AG04449 (cell line): ENCODE measurements around the gene AGR3.

Experiments used
- CTCF ChIA-PET: fragments of 350-600 bp; formaldehyde crosslinking; extraction: SDS; loops from one replicate; lab custom pipeline; 2021; ENCODE audit warnings: antibody characterized with exemption; lab: Yijun Ruan, JAX
- POLR2A ChIA-PET: fragments of 400-600, 350-600 bp; formaldehyde crosslinking; extraction: SDS; loops from one replicate; lab custom pipeline; 2020; ENCODE audit warnings: antibody characterized with exemption, inconsistent platforms; lab: Yijun Ruan, JAX
- DNase-seq: peaks from one replicate; pipeline ENCODE4 v3.0.0-alpha.2; 2010; ENCODE audit warnings: low read depth, low spot score
- H3K4me3 ChIP-seq: 2 replicates; pipeline ENCODE4 v1.5.1; 2011; ENCODE audit warnings: low read depth, mild to moderate bottlenecking, control low read depth, low read length
- TF ChIP-seq, protein P1 (sequence below): IDR thresholded peaks from one replicate; pipeline ENCODE4 v1.5.1; 2011; ENCODE audit warnings: mild to moderate bottlenecking, moderate library complexity, low read length, control low read depth, inconsistent platforms; ENCODE audit not compliant: insufficient read depth; ENCODE audit errors: missing control alignments

Gene AGR3

GRCh38 chr7:16923019-16923418, 41.2 kb upstream of the AGR3 start:
- DNase-seq = no peak
- TF ChIP-seq, protein P1, sequence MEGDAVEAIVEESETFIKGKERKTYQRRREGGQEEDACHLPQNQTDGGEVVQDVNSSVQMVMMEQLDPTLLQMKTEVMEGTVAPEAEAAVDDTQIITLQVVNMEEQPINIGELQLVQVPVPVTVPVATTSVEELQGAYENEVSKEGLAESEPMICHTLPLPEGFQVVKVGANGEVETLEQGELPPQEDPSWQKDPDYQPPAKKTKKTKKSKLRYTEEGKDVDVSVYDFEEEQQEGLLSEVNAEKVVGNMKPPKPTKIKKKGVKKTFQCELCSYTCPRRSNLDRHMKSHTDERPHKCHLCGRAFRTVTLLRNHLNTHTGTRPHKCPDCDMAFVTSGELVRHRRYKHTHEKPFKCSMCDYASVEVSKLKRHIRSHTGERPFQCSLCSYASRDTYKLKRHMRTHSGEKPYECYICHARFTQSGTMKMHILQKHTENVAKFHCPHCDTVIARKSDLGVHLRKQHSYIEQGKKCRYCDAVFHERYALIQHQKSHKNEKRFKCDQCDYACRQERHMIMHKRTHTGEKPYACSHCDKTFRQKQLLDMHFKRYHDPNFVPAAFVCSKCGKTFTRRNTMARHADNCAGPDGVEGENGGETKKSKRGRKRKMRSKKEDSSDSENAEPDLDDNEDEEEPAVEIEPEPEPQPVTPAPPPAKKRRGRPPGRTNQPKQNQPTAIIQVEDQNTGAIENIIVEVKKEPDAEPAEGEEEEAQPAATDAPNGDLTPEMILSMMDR = no peak
- CTCF ChIA-PET = interaction anchor here (0.7 to 2.2 kb wide), 3 partner anchors 32 to 724 kb away, joined by 3 to 6 read pairs (median 5); no protein-coding TSS in a partner anchor
- POLR2A ChIA-PET = no interaction called here
- H3K4me3 ChIP-seq = no peak overlapping the region

DNA sequence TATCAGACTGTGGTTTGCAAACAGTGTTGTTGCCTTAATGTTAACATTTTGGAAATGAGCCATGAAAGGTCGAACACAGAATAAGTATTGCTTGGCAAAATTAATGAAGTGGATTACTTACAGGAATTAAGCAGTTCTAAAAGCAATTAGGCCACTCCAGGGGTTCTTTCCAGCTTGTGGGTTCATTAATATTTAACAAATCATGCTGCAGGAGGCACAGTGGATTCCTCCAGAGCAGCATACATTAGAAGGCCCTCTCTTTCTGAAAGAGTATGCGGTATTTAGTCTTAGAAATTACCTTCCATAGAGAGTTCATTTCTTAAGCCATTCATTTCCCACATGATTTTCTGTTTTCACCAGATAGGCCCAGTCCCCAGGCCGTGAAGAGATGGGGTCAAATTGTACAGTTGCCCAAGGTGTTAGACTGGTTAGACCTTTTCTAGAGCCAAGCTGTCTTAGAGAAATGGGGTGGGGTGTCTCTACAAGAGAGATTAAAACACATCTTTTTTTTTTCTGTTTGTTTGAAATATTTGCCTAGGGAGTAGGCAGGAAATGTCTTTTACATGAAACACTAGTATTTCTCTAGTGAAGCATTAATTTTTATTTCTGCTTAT, 40.0 kb upstream of the AGR3 start:
- POLR2A ChIA-PET = no interaction called here
- DNase-seq = no peak
- CTCF ChIA-PET = interaction anchor here (1.0 to 3.2 kb wide), 6 partner anchors 29 to 397 kb away, joined by 3 to 42 read pairs (median 15); no protein-coding TSS in a partner anchor
- TF ChIP-seq, protein P1 = no peak
- H3K4me3 ChIP-seq = no peak overlapping the region

DNA sequence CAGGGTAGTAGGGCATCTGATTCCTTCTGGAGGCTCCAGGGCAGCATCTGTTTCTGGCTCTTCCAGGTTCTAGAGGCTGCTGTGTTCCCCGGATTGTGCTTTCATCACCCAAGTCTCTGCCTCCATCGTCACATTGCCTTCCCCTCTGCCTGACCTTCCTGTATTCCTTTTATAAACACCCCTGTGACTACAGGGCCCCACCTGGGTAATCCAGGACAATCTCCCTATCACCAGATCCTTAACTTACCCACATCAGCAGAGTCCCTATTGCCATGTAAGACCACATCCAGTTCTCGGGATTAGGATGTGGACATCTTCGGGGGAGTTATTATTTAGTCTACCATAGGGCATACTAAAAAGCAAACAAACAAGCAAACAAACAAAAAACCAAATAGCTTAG, 39.4 kb upstream of the AGR3 start:
- CTCF ChIA-PET = interaction anchor here (0.6 to 3.2 kb wide), 17 partner anchors 10 to 398 kb away, joined by 3 to 42 read pairs (median 3); no protein-coding TSS in a partner anchor
- TF ChIP-seq, protein P1 = no peak
- POLR2A ChIA-PET = no interaction called here
- H3K4me3 ChIP-seq = no peak overlapping the region
- DNase-seq = no peak

DNA sequence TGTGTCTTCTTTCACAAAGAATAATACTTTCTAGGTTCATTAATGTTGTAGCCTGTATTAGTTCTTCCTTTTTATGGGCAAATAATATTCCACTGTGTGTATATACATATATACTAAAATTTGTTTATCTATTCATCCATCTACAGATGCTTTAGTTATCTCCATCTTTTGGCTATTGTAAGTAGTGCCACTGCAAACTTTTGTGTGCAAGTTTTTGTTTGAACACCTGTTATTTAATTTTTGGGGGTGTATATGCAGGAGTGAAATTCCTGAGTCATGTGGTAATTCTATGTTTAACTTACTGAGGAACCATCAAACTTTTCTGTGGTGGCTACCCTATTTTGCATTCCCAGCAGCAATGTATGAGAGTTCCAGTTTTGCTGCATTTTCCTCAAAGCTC, 37.7 kb upstream of the AGR3 start:
- TF ChIP-seq, protein P1 = no peak
- POLR2A ChIA-PET = no interaction called here
- CTCF ChIA-PET = interaction anchor here (0.9 to 3.2 kb wide), 11 partner anchors 11 to 225 kb away, joined by 3 to 42 read pairs (median 5); no protein-coding TSS in a partner anchor
- no peak for DNase-seq
- no peak overlapping the region for H3K4me3 ChIP-seq

DNA sequence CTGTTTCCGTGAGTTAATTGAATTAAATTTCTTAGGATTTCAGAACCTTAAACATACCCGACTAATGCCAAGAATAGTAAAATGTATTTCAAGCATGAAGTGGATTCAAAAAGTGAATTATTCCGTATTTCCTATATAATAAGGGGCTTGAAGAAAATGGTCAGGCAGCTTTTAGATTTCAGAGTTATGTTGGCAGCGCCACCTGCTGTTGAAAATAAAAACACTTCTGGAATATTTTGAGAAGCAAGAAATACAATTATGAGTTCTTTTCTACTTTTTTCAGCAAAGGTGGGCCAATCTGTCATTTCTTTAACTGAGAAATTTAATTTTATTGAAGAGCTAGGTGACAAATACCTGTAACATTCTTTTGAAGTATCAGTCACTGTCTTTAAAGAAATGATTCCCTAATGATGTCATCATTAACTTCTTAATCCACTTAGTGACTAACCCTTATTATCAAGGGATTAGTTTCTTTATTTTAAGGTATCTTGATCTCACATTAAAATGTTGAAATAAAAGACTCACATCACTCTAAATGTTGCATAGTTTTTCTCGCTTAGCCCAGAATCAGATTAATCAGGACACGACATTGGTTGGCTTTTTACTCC, 36.6 kb upstream of the AGR3 start:
- no peak overlapping the region for H3K4me3 ChIP-seq
- no peak for DNase-seq
- ChIA-PET POLR2A (no interaction called here), CTCF (interaction anchor here (0.6 to 3.8 kb wide), 63 partner anchors 8 to 841 kb away, joined by 3 to 107 read pairs (median 4); partner anchors contain the start of genes AGR2 and AGR3)
- TF ChIP-seq, protein P1 = peak; percentile 32

- ChIA-PET CTCF (interaction anchor here (0.8 to 3.8 kb wide), 11 partner anchors 10 to 227 kb away, joined by 3 to 107 read pairs (median 22); no protein-coding TSS in a partner anchor), POLR2A (no interaction called here)
Measured at GRCh38 chr7:16916738-16917137, 35.0 kb upstream of the AGR3 start.

More at GRCh38 chr7:16916738-16917137, 35.0 kb upstream of the AGR3 start:
- no peak overlapping the region for H3K4me3 ChIP-seq
- no peak for DNase-seq
- TF ChIP-seq, protein P1 = no peak
